Measurements from ENCODE around the gene TMC8.
"Not testable (repeated sequence)": the region's sequence is repeated elsewhere in the genome, so short reads cannot be mapped to it uniquely, and the experiment has no call there.

Gene TMC8

GRCh38 chr17:78130437-78131101, at the start of gene TMC8:
Gene TMC8, plus strand, starts transcription at chr17:78130771. Its CDS starts 818 bp downstream, at chr17:78131589.
- no peaks in the 10 kb centered on the region for H3K9me3 ChIP-seq (ENCODE audit: low read length)

GRCh38 chr17:78081551-78081950, 49.0 kb upstream of the TMC8 start:
- no peaks in the 10 kb centered on the region for H3F3A ChIP-seq (ENCODE audit: insufficient read depth, low read length)
- no peak overlapping the region for H3K9ac ChIP-seq (ENCODE audit: low read length)
- H3K36me3 ChIP-seq (ENCODE audit: insufficient read depth, low read length) = peaks cover 3% of the 10 kb centered on the region; the same call in 1 of the 2 replicates
- no peaks in the 10 kb centered on the region for H3K4me1 ChIP-seq (ENCODE audit: insufficient read depth, low read length, severe bottlenecking)
- H2AFZ ChIP-seq (ENCODE audit: low read length) = no peak overlapping the region
- H3K9me3 ChIP-seq (ENCODE audit: low read length) = no peaks in the 10 kb centered on the region
- TF ChIP-seq CTCF (IDR thresholded peaks at IDR 0.05; ENCODE audit: low read length) (no peak), EZH2 (IDR thresholded peaks at IDR 0.05; ENCODE audit: borderline replicate concordance, low read length) (no peak)
- no peak overlapping the region for H3K27ac ChIP-seq (ENCODE audit: low read depth, low read length, poor library complexity, severe bottlenecking)
- H4K20me1 ChIP-seq (ENCODE audit: insufficient read depth, low read length) = no peaks in the 10 kb centered on the region
- no peak overlapping the region for H3K4me3 ChIP-seq (ENCODE audit: low read depth, low read length, poor library complexity, severe bottlenecking)
- no peaks in the 10 kb centered on the region for H3K27me3 ChIP-seq (ENCODE audit: insufficient read depth, low read length)
- H3K4me2 ChIP-seq (ENCODE audit: low read length) = no peak overlapping the region
- no peaks in the 10 kb centered on the region for H3K9me2 ChIP-seq (ENCODE audit: low read depth, low read length)
- H3K79me2 ChIP-seq (ENCODE audit: insufficient read depth, low read length) = no peaks in the 10 kb centered on the region

More at GRCh38 chr17:78130437-78131101, at the start of gene TMC8:
- TF ChIP-seq EZH2 (IDR thresholded peaks at IDR 0.05; ENCODE audit: borderline replicate concordance, low read length) (no peak), CTCF (IDR thresholded peaks at IDR 0.05; ENCODE audit: low read length) (no peak)
- H4K20me1 ChIP-seq (ENCODE audit: insufficient read depth, low read length) = no peaks in the 10 kb centered on the region
- no peaks in the 10 kb centered on the region for H3K79me2 ChIP-seq (ENCODE audit: insufficient read depth, low read length)
- peak within 1 kb of the TSS; percentile 92 for H3K9ac ChIP-seq (ENCODE audit: low read length)
- H3K36me3 ChIP-seq (ENCODE audit: insufficient read depth, low read length) = peaks cover 12% of the 10 kb centered on the region
- H3K9me2 ChIP-seq (ENCODE audit: low read depth, low read length) = no peaks in the 10 kb centered on the region
- H3K4me3 ChIP-seq (ENCODE audit: low read depth, low read length, poor library complexity, severe bottlenecking) = peak within 1 kb of the TSS; percentile 72
- no peak within 1 kb of the TSS for H2AFZ ChIP-seq (ENCODE audit: low read length)
- no peaks in the 10 kb centered on the region for H3F3A ChIP-seq (ENCODE audit: insufficient read depth, low read length)
- H3K4me2 ChIP-seq (ENCODE audit: low read length) = peak within 1 kb of the TSS; percentile 89
- H3K4me1 ChIP-seq (ENCODE audit: insufficient read depth, low read length, severe bottlenecking) = peaks cover 77% of the 10 kb centered on the region
- H3K27me3 ChIP-seq (ENCODE audit: insufficient read depth, low read length) = no peaks in the 10 kb centered on the region
- H3K27ac ChIP-seq (ENCODE audit: low read depth, low read length, poor library complexity, severe bottlenecking) = peak within 1 kb of the TSS; percentile 92

- not testable (repeated sequence) for H2AFZ ChIP-seq (ENCODE audit: low read length); H3K79me2 ChIP-seq (ENCODE audit: insufficient read depth, low read length); H3K27me3 ChIP-seq (ENCODE audit: insufficient read depth, low read length); H3K4me1 ChIP-seq (ENCODE audit: insufficient read depth, low read length, severe bottlenecking); H3K9me3 ChIP-seq (ENCODE audit: low read length); H4K20me1 ChIP-seq (ENCODE audit: insufficient read depth, low read length); H3K27ac ChIP-seq (ENCODE audit: low read depth, low read length, poor library complexity, severe bottlenecking); H3K4me3 ChIP-seq (ENCODE audit: low read depth, low read length, poor library complexity, severe bottlenecking); H3K36me3 ChIP-seq (ENCODE audit: insufficient read depth, low read length); H3K9ac ChIP-seq (ENCODE audit: low read length); H3K4me2 ChIP-seq (ENCODE audit: low read length); H3K9me2 ChIP-seq (ENCODE audit: low read depth, low read length); H3F3A ChIP-seq (ENCODE audit: insufficient read depth, low read length)
Measured at GRCh38 chr17:78082355-78082872, 48.2 kb upstream of the TMC8 start.

GRCh38 chr17:78082988-78083387, 47.6 kb upstream of the TMC8 start:
- H3K4me1 ChIP-seq (ENCODE audit: insufficient read depth, low read length, severe bottlenecking) = no peaks in the 10 kb centered on the region
- no peaks in the 10 kb centered on the region for H4K20me1 ChIP-seq (ENCODE audit: insufficient read depth, low read length)
- peaks cover 10% of the 10 kb centered on the region; the same call in 1 of the 2 replicates for H3K36me3 ChIP-seq (ENCODE audit: insufficient read depth, low read length)
- no peaks in the 10 kb centered on the region for H3F3A ChIP-seq (ENCODE audit: insufficient read depth, low read length)
- no peak overlapping the region for H3K9ac ChIP-seq (ENCODE audit: low read length)
- no peaks in the 10 kb centered on the region for H3K79me2 ChIP-seq (ENCODE audit: insufficient read depth, low read length)
- no peak overlapping the region for H3K4me2 ChIP-seq (ENCODE audit: low read length)
- TF ChIP-seq EZH2 (IDR thresholded peaks at IDR 0.05; ENCODE audit: borderline replicate concordance, low read length) (no peak), CTCF (IDR thresholded peaks at IDR 0.05; ENCODE audit: low read length) (no peak)
- H2AFZ ChIP-seq (ENCODE audit: low read length) = no peak overlapping the region
- no peaks in the 10 kb centered on the region for H3K9me3 ChIP-seq (ENCODE audit: low read length)
- H3K27ac ChIP-seq (ENCODE audit: low read depth, low read length, poor library complexity, severe bottlenecking) = no peak overlapping the region
- no peaks in the 10 kb centered on the region for H3K27me3 ChIP-seq (ENCODE audit: insufficient read depth, low read length)
- H3K4me3 ChIP-seq (ENCODE audit: low read depth, low read length, poor library complexity, severe bottlenecking) = no peak overlapping the region
- H3K9me2 ChIP-seq (ENCODE audit: low read depth, low read length) = no peaks in the 10 kb centered on the region

Data from OCI-LY1 (cell line).